K562 (cell line): ENCODE data around the gene PHF1. TPM values are rescaled to one million over a fixed set of nuclear protein-coding genes. Genes with fewer than 3 reads are reported as not detected.
A peak's percentile ranks its signal among the peaks of the same experiment; 100 is the strongest.

Experiments used
- FOXA3 ChIP-seq, 2 experiments: fragments of 450-650 bp in 1 of 2; sonication (generic) in 1 of 2; formaldehyde crosslinking; IDR thresholded peaks in 1 of 2; conservative IDR thresholded peaks in 1 of 2; 2 replicates each; pipeline versions ENCODE4 v1.4.0 to v1.8.0; 2020 to 2022; ENCODE audit warnings: mild to moderate bottlenecking in 2 of 2, missing genetic modification reagents in 1 of 2
- SRF ChIP-seq, 2 experiments: fragments of 250-450, 450-650 bp in 1 of 2; sonication (Bioruptor Pico) in 1 of 2; sonication (generic) in 1 of 2; formaldehyde crosslinking; IDR thresholded peaks; 2 replicates each; pipeline versions ENCODE4 v1.5.0 to v1.5.1; 2020 to 2022; ENCODE audit warnings: mild to moderate bottlenecking in 1 of 2, missing genetic modification reagents in 1 of 2
- TEAD4 ChIP-seq, 2 experiments: sonication (generic) in 1 of 2; formaldehyde crosslinking in 1 of 2; IDR thresholded peaks; 2 replicates each; pipeline versions ENCODE4 v1.6.1 to v1.8.0; 2012 to 2022; ENCODE audit warnings: borderline replicate concordance in 1 of 2, inconsistent platforms in 1 of 2, low read length in 1 of 2, mild to moderate bottlenecking in 1 of 2, missing genetic modification reagents in 1 of 2
- TFAM ChIP-seq: fragments of 250-450 bp; sonication (Bioruptor Pico); conservative IDR thresholded peaks from 2 replicates; pipeline ENCODE4 v1.5.0; 2021; ENCODE audit warnings: mild to moderate bottlenecking, moderate library complexity
- TRIM24 ChIP-seq, 2 experiments: fragments of 450-650 bp; IDR thresholded peaks; 2 replicates each; pipeline ENCODE4 v1.6.1; 2016
- XRCC4 ChIP-seq: IDR thresholded peaks from one replicate; pipeline ENCODE4 v1.6.1; 2011; ENCODE audit not compliant: insufficient read depth, insufficient read length; ENCODE audit errors: extremely low read depth
- ZNF3 ChIP-seq: fragments of 250-450 bp; sonication (Bioruptor Pico); IDR thresholded peaks from 2 replicates; pipeline ENCODE4 v1.5.0; 2021; ENCODE audit warnings: mild to moderate bottlenecking, moderate library complexity
- ZNF561 ChIP-seq: fragments of 450-650 bp; formaldehyde crosslinking; conservative IDR thresholded peaks from 2 replicates; pipeline ENCODE4 v1.4.0; 2020; ENCODE audit warnings: mild to moderate bottlenecking, moderate library complexity
- polyA plus RNA-seq, 8 experiments: library from polyadenylated mRNA; depleted of rRNA in 4 of 8; stranded (reverse) in 5 of 8; unstranded in 3 of 8; fragments of >200 nt; fragmentation: Nextera tagmentation in 2 of 8; fragmentation: Illumina TruSeq in 1 of 8; extraction: Ambion mirVana in 2 of 8; extraction: Trizol in 1 of 8; gene quantifications; 2 replicates each; pipeline versions ENCODE4 v1.2.1 to v1.2.3, GENCODE V29; 2011 to 2014; ENCODE audit warnings: inconsistent platforms in 1 of 8, missing spikeins in 1 of 8
- total RNA-seq, 7 experiments: library from RNA; depleted of rRNA in 6 of 7; stranded (reverse); fragments of >200 nt in 6 of 7; fragmentation: Illumina TruSeq in 2 of 7; extraction: Trizol in 2 of 7; gene quantifications; 2 replicates each; pipeline versions ENCODE4 v1.2.1 to v1.2.3, GENCODE V29; 2011 to 2021; ENCODE audit warnings: low replicate concordance in 1 of 7
- TF ChIP-seq, protein P1 (sequence below): fragments of 250-450 bp; sonication (Bioruptor Pico); IDR thresholded peaks from 2 replicates; pipeline ENCODE4 v1.4.0; 2020

The PHF1 gene
- total and polyA plus RNA-seq, 9 of the 15 experiments (the other 6 are each of a cell fraction or from before 2014, with no cell fraction given) = 3.7 to 64.2 (median 33.7) TPM

DNA sequence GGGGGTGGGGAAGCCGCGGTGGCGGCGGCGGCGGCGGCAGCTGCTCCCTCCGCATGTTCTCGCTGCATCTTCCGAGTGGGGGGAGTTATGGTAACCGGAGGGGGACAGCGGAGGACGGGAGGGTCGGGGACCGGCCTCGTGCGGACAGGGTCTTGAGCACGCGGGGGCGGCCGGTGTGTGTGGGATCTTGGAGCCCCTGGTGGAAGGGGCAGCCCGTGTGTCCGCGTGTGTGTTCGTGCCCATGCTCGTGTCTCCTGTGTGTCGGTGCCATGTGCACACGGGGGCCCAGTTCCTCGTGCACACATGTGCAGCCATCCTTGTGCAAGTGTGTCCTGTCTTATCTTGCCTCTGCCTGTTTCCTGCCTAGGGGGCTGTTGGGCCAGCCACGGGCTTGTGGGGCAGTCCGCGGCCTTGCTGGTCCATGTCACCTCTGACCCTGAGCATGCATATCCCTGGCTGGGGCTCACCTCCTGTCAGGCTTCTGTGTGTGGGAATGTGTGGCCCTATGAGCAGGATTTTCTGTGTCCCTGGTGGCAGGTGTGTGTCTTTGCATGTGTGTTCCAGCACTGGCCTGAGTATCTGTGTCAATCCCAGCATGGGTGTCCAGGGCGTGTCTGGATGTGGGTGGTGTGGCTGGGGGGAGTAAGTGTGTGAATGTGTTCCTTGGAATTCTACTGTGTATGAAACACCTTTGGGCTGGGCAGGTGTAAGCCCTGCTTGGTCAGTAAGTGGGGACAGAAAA, 17.6 kb downstream of the PHF1 start (continued):
- TF ChIP-seq ZNF3 (CRISPR knock-in tag) = no peak
- no peak for TF ChIP-seq SRF (CRISPR knock-in tag; IDR thresholded peaks at IDR 0.05)
- TF ChIP-seq TEAD4 (IDR thresholded peaks at IDR 0.05; ENCODE audit: low read length) = peak; percentile 26; the same call in 1 of the 2 replicates
- peak; percentile 99 for TF ChIP-seq TEAD4 (CRISPR knock-in tag; IDR thresholded peaks at IDR 0.05; ENCODE audit: borderline replicate concordance)
- TF ChIP-seq XRCC4 = no peak
- TF ChIP-seq ZNF561 (CRISPR knock-in tag) = no peak
- no peak for TF ChIP-seq TFAM
- TF ChIP-seq TRIM24 (IDR thresholded peaks at IDR 0.05) = peak in 1 of 2 experiments; percentile 38; a peak in 1 of 4 replicates
- TF ChIP-seq, protein P1, sequence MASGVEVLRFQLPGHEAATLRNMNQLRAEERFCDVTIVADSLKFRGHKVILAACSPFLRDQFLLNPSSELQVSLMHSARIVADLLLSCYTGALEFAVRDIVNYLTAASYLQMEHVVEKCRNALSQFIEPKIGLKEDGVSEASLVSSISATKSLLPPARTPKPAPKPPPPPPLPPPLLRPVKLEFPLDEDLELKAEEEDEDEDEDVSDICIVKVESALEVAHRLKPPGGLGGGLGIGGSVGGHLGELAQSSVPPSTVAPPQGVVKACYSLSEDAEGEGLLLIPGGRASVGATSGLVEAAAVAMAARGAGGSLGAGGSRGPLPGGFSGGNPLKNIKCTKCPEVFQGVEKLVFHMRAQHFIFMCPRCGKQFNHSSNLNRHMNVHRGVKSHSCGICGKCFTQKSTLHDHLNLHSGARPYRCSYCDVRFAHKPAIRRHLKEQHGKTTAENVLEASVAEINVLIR (CRISPR knock-in tag) = no peak
- TF ChIP-seq FOXA3 (CRISPR knock-in tag; conservative IDR thresholded peaks at IDR 0.05 in 1 of 2, IDR thresholded peaks at IDR 0.05 in 1 of 2) = peak in 1 of 2 experiments; percentile 95; a peak in 2 of 4 replicates
